GM18868 (cell line): ENCODE results near the gene CHIT1.

Experiments
- ATAC-seq: cut with Tn5 transposase; IDR thresholded peaks from one replicate; pipeline ENCODE4 v1.9.1; 2021; ENCODE audit warnings: mild to moderate bottlenecking, moderate library complexity; ENCODE audit not compliant: unreplicated experiment

CHIT1 gene

GRCh38 chr1:203217139-203217655, 12.3 kb downstream of the CHIT1 start:
- no peak for ATAC-seq

- no peak for ATAC-seq
Measured at GRCh38 chr1:203216274-203217138, 13.0 kb downstream of the CHIT1 start.

DNA sequence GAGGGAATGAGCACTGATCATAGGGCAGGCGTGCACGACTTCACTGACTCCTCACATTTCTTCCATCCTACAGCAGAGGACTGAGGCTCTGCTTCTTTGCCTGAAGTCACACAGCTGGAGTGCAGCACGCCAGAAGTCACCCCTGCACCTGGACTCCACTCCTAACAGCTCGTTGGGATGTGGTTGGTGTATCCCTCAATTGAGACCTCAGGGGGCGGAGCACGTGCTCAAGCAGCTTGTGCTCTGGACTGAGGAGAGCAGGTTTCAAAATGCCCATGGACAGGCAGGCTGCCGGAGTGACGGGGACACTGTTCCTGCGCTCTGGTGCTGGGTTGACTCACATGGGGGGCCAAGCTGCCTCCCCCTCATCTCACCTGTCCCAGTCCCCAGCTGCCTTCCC, 13.9 kb downstream of the CHIT1 start:
- no peak for ATAC-seq

- ATAC-seq = no peak
Measured at GRCh38 chr1:203214871-203215270, 14.6 kb downstream of the CHIT1 start.

- no peak for ATAC-seq
Measured at GRCh38 chr1:203213126-203213525, 16.3 kb downstream of the CHIT1 start.

GRCh38 chr1:203211812-203212211, 17.7 kb downstream of the CHIT1 start:
- ATAC-seq = no peak

DNA sequence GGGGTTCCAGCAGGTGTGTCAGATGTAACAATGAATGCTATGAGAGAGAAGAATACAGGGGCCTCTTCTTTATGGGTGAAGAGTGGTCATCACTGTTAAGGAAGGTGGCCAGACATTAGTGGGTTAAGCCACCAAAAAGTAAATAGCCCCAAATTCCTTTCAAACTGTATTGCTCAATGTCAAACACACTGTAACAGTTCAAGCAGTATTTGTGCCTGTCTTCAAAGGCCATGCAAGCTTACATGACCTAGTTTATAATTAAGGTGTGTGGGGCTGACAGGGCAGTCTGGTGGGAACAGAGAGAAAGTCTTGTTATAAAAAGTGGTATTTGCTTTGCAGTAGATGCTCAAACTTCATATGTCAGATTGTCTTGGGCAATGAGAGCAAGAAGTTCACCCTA, 18.5 kb downstream of the CHIT1 start:
- no peak for ATAC-seq

- no peak for ATAC-seq
Measured at GRCh38 chr1:203210350-203210749, 19.1 kb downstream of the CHIT1 start.

DNA sequence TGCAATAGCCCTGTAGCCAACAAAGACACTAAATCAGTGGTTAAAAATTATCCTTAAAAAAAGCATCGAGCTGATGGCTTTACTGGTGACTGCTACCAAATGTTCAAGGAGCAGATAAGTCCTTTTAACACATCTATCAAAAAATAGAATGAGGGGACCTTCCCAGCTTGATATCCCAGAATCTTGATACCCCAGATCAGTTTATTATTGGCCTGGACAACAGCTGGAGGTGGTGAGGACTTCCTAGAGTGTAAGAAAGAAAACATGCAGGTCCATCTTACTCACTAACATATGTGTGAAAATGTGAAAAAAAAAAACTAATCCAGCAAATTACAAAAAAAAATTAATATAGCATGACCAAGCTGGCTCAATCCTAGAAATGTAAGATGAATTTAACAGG, 21.3 kb downstream of the CHIT1 start:
- ATAC-seq = no peak

GRCh38 chr1:203207751-203208150, 21.7 kb downstream of the CHIT1 start:
- ATAC-seq = no peak

DNA sequence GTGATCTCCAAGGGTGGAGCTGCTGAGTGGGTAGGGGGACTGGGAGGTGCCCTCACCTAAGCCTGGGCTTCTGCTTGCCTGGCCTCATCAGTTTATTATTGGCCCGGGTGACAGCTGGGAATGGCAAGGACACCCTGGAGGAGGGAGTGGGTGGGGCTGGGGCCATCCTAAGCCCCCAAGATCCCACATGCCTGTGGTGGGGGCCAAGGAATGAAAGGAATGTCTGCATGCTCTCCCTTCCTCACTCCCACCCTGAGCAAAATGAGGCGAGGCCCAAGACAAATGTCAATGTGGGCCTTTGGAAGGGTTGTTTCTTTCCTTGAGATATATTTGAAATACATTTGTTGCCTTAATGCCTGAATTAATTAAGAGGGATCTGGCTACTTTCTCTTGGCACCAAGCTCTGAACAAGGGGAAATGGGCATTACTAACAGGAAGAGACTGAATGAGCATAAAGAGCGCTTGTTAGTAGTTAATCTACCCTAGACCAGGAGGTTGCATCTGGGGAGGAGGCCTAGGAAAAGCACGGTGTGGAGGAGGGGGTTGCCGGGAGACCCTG, 23.3 kb downstream of the CHIT1 start:
- ATAC-seq = no peak

- no peak for ATAC-seq
Measured at GRCh38 chr1:203204756-203205155, 24.7 kb downstream of the CHIT1 start.

GRCh38 chr1:203202431-203203245, 26.8 kb downstream of the CHIT1 start:
- ATAC-seq = no peak

- ATAC-seq = no peak
Measured at GRCh38 chr1:203201516-203202205, 27.8 kb downstream of the CHIT1 start.

- no peak for ATAC-seq
Measured at GRCh38 chr1:203200916-203201315, 28.6 kb downstream of the CHIT1 start.

DNA sequence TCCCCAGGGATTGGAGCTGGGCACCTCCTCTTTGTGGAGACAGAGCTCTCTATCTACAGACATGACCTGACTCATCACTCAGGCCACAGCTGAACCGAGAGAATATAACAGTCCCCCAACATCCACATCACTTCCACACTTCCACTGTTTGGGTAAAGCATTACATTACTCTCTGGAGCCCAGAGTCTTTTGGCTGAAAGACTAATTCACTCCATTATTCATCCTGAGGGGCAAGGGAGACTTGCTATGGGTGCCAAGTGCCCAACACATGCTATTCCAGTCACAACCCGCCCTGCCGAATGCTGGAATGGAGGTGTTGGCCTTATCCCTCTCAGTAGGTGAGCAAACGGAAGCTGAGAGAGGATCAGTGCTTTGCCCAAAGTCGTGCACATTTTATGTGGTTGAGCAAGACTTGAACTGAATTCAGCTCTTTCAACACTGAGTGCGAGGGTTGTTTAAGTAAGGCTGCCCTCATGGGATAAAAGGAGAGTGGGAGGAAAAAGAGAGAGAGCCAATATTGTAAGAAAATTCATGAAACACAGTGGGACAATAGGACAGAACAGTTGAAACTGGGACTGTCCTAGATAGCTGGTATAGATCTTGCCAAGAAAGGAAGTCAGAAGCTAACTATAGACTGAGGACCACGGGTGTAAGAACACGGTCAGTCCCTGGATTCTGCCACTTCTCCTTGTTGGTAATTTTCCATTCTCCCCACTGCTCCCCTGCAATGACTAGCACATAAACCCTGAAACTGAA, 29.5 kb downstream of the CHIT1 start:
- ATAC-seq = no peak

DNA sequence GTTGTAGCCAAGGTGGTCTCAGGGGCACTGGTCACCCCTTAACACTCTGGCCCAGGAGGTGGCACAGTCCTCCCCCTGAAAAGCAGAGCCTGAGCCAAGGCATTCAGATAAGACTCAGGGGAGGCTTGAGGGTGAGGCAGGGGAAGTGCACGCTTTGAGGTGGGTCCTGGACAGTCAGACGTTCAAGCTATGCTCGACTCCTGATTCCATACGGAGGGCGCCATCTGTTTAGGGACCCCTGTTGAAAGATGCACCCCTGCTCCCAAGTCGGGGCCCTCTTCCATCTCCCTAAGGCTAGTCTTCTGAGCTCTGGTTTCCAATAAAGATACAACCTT, 30.0 kb downstream of the CHIT1 start:
- no peak for ATAC-seq

DNA sequence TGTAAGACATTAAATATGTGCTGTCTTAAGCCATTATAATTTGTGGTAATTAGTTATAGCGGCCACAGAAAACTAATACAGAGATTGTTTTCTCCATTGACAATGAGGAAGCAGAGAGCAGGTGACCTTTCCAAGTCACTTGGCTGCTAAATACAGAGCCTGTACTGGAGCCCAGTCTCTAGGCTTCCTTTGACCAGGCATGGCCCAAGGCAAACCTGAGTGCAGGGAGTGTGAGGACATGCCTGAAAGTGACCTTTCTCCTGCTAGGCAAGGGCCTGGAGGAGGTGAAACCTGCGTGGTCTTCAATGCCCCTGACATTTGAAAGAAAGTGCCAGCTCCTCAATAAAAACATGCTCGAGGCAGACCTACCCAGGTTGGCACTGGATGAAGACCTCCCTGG, 30.5 kb downstream of the CHIT1 start:
- no peak for ATAC-seq

DNA sequence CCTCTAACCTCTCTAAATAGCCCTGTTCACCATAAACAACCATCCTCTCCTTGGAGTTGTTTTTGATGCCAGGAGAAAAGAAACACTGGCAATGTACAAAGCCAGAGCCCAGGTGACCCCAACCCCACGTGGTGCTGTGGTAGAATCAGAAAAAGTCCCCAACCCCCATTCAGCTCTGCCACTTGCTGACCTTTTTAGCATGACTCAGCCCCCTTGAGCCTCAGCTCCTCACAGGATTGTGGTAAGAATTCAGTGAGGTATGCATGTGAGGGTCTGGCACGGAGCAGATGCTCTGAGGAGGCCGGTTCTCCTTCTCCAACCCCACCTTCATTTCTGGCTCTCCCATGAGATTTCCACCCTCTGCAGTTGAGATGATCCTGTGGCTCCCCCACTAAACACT, 31.8 kb downstream of the CHIT1 start:
- ATAC-seq = no peak

DNA sequence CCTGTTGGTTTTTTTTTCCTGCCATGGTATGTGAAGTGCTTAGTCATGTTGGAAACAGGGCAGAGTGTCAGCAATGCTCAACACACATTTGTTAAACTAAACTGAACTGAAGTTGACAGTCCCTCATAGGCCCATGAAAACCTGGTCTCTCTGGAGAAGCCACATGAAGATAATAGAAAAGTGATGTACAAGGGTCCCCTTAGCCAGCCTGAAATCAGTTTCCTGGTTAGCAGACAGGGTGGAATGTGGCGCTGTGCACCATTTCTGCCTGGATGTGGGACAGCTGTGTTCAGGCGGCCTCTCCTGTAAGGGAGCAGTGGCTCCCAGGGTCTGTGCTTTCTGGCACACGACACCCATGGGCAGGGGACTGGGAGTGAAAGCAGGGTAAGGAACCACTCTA, 33.1 kb downstream of the CHIT1 start:
- ATAC-seq = no peak
